BLaER1 (cell line): Measurements from ENCODE around the gene TTC13.
A peak's percentile ranks its signal among the peaks of the same experiment; 100 is the strongest.
"Not testable (repeated sequence)": the region's sequence is repeated elsewhere in the genome, so short reads cannot be mapped to it uniquely, and the experiment has no call there.

Experiments used
- H3K27ac ChIP-seq: shearing (Covaris generic); formaldehyde crosslinking; 2 replicates; pipeline ENCODE4 v1.8.1; 2022
- H3K27me3 ChIP-seq: shearing (Covaris generic); formaldehyde crosslinking; 2 replicates; pipeline ENCODE4 v1.8.1; 2022
- H3K36me3 ChIP-seq: shearing (Covaris generic); formaldehyde crosslinking; 2 replicates; pipeline ENCODE4 v1.8.1; 2022
- H3K4me1 ChIP-seq: shearing (Covaris generic); formaldehyde crosslinking; 2 replicates; pipeline ENCODE4 v1.8.1; 2022
- H3K4me2 ChIP-seq: shearing (Covaris generic); formaldehyde crosslinking; 2 replicates; pipeline ENCODE4 v1.8.1; 2022
- H3K4me3 ChIP-seq: shearing (Covaris generic); formaldehyde crosslinking; 2 replicates; pipeline ENCODE4 v1.8.1; 2022
- H3K9ac ChIP-seq: shearing (Covaris generic); formaldehyde crosslinking; 2 replicates; pipeline ENCODE4 v1.8.1; 2022
- H3K9me3 ChIP-seq: shearing (Covaris generic); formaldehyde crosslinking; 2 replicates; pipeline ENCODE4 v1.8.1; 2022
- H4K20me1 ChIP-seq: shearing (Covaris generic); formaldehyde crosslinking; 2 replicates; pipeline ENCODE4 v1.8.1; 2022
- Cebpa-rat ChIP-seq: shearing (Covaris generic); IDR thresholded peaks from 2 replicates; pipeline ENCODE4 v1.8.1; 2022

TTC13 gene

DNA sequence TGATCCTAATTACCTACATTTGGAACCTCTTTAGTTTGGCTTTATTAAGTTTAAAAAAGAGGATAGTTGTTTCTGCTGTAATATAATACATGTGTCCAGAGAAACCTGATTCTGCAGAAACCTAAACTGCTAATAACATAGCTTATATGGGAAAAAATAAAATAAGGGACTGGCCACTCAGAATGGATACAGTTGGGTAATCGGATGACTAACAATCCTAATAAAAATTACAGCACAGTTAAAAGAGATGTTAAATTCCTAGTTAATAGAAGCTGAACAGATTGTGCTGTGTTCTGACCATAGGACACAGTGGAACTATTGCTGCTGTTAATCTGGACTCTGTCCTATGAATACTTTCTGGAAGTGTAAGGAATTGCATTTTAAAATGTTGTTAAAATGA, 16.2 kb upstream of the TTC13 start:
- no peak for TF ChIP-seq Cebpa-rat
- Histone ChIP-seq H4K20me1 (no peaks in the 10 kb centered on the region), H3K4me3 (no peak overlapping the region), H3K36me3 (peaks cover 78% of the 10 kb centered on the region), H3K27ac (no peak overlapping the region), H3K4me2 (no peak overlapping the region), H3K9me3 (no peaks in the 10 kb centered on the region), H3K4me1 (no peaks in the 10 kb centered on the region), H3K9ac (no peak overlapping the region), H3K27me3 (no peaks in the 10 kb centered on the region)

GRCh38 chr1:230992100-230992774, 13.6 kb upstream of the TTC13 start:
- Histone ChIP-seq H4K20me1 (no peaks in the 10 kb centered on the region), H3K4me3 (no peak overlapping the region), H3K4me1 (no peaks in the 10 kb centered on the region), H3K9ac (no peak overlapping the region), H3K27me3 (no peaks in the 10 kb centered on the region), H3K4me2 (no peak overlapping the region), H3K9me3 (no peaks in the 10 kb centered on the region), H3K27ac (no peak overlapping the region), H3K36me3 (peaks cover 59% of the 10 kb centered on the region)
- no peak for TF ChIP-seq Cebpa-rat

- no peaks in the 10 kb centered on the region for H3K9me3 ChIP-seq
- H3K4me2 ChIP-seq, result no peak overlapping the region
- no peaks in the 10 kb centered on the region for H3K27me3 ChIP-seq
Measured at GRCh38 chr1:230987448-230987847, 8.8 kb upstream of the TTC13 start.

DNA sequence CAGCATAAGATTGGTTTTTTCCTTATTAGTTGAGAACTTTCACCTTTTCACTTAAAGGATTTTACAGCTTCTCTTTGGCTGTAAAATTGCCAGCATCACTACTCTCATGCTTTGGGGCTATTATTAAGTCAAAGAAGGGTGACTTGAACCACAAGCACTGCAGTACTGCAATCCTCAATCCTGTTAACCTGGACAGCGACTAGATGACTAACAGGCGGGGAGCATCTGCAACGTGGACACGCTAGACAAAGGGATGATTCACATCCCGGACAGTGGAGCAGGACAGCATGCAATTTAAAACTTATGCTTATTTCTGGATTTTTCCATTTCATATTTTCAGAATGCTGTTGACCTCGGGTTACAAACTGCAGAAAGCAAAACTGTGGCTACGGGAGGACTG, 8.3 kb upstream of the TTC13 start:
- H3K4me1 ChIP-seq, result peaks cover 19% of the 10 kb centered on the region
- no peaks in the 10 kb centered on the region for H3K27me3 ChIP-seq
- peaks cover 35% of the 10 kb centered on the region for H3K36me3 ChIP-seq
- H4K20me1 ChIP-seq, result peaks cover 10% of the 10 kb centered on the region
- no peak overlapping the region for H3K4me3 ChIP-seq
- H3K9me3 ChIP-seq, result no peaks in the 10 kb centered on the region
- no peak overlapping the region for H3K4me2 ChIP-seq
- no peak overlapping the region for H3K27ac ChIP-seq
- H3K9ac ChIP-seq, result no peak overlapping the region
- no peak for TF ChIP-seq Cebpa-rat

More at GRCh38 chr1:230987448-230987847, 8.8 kb upstream of the TTC13 start:
- no peak for TF ChIP-seq Cebpa-rat
- Histone ChIP-seq H3K27ac (no peak overlapping the region), H3K4me3 (no peak overlapping the region), H3K9ac (no peak overlapping the region), H4K20me1 (peaks cover 10% of the 10 kb centered on the region), H3K36me3 (peaks cover 40% of the 10 kb centered on the region), H3K4me1 (peaks cover 19% of the 10 kb centered on the region)

DNA sequence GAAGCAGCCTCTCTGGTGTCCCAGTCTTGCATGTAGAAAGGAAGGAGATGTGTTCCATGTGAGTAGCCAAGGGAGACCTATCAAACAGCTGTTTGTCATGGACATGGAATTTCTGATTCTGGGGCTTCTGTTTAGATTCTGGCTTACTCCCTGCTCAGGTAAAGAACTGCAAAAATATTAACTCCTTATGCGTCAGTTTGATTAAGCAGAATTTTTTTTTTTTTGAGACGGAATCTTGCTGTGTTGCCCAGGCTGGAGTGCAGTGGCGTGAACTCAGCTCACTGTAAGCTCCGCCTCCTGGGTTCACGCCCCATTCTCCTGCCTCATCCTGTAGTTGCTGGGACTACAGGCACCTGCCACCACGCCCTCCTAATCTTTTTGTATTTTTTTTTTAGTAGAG, 7.0 kb upstream of the TTC13 start:
- peaks cover 10% of the 10 kb centered on the region for H4K20me1 ChIP-seq
- H3K36me3 ChIP-seq, result peaks cover 35% of the 10 kb centered on the region
- H3K27ac ChIP-seq, result peak overlapping the region; percentile 48
- no peaks in the 10 kb centered on the region for H3K27me3 ChIP-seq
- no peak overlapping the region for H3K4me3 ChIP-seq
- H3K4me1 ChIP-seq, result peaks cover 21% of the 10 kb centered on the region
- H3K9me3 ChIP-seq, result no peaks in the 10 kb centered on the region
- no peak for TF ChIP-seq Cebpa-rat
- peak overlapping the region; percentile 65 for H3K4me2 ChIP-seq
- H3K9ac ChIP-seq, result peak overlapping the region; percentile 2; the same call in 1 of the 2 replicates

- not testable (repeated sequence) for H3K4me3 ChIP-seq, H3K9me3 ChIP-seq, H3K27me3 ChIP-seq
- Histone ChIP-seq H3K36me3 (peaks cover 27% of the 10 kb centered on the region), H3K4me1 (peaks cover 29% of the 10 kb centered on the region), H3K9ac (peak overlapping the region; percentile 2; the same call in 1 of the 2 replicates), H3K4me2 (peak overlapping the region; percentile 65), H3K27ac (peak overlapping the region; percentile 48), H4K20me1 (peaks cover 10% of the 10 kb centered on the region)
Measured at GRCh38 chr1:230984622-230985515, 6.2 kb upstream of the TTC13 start.

DNA sequence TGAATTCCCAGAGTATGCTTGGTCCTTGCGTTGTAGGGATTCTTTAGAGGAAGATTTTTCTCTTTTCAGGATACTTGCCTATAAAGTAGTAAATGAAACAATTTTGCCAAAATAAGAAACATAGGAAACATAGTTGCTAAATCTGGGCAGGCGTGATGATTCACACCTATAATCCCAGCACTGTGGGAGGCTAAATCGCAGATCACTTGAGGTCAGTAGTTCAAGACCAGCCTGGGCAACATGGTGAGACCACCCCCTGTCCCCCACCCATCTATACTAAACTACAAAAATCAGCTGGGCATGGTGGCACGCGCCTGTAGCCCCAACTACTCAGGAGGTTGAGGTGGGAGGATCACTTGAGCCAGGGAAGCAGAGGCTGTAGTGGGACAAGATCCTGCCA, 5.2 kb upstream of the TTC13 start:
- Histone ChIP-seq H3K4me1 (peaks cover 34% of the 10 kb centered on the region), H3K9ac (no peak overlapping the region), H4K20me1 (peaks cover 10% of the 10 kb centered on the region), H3K27ac (no peak overlapping the region), H3K27me3 (no peaks in the 10 kb centered on the region), H3K36me3 (peaks cover 21% of the 10 kb centered on the region), H3K4me2 (no peak overlapping the region), H3K4me3 (no peak overlapping the region), H3K9me3 (no peaks in the 10 kb centered on the region)
- no peak for TF ChIP-seq Cebpa-rat

DNA sequence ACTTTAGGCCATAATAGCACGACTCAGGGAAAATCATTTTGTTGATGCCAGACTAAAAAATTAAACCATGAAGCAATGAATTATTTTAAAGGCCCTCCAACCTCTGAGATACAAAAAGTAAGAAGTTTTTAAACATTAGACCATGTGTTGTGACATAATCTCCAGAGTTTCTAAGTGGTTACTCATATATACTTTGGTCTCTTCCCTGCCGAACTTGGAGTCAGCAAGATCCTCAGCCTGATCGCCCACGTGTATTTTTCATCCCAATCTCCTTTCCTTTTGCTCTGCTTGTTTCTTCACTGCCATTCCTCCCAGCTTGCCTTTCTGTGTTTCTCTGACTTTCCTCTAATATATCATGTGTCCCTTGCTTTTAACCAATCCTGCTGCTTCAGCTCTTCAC, 4.0 kb upstream of the TTC13 start:
- H3K36me3 ChIP-seq, result peaks cover 21% of the 10 kb centered on the region
- H3K4me3 ChIP-seq, result no peak overlapping the region
- H3K9me3 ChIP-seq, result no peaks in the 10 kb centered on the region
- H3K27me3 ChIP-seq, result no peaks in the 10 kb centered on the region
- H3K4me1 ChIP-seq, result peaks cover 34% of the 10 kb centered on the region
- H3K27ac ChIP-seq, result no peak overlapping the region
- H3K9ac ChIP-seq, result no peak overlapping the region
- H3K4me2 ChIP-seq, result no peak overlapping the region
- H4K20me1 ChIP-seq, result peaks cover 10% of the 10 kb centered on the region
- TF ChIP-seq Cebpa-rat, result no peak

- H3K4me2 ChIP-seq, result peak overlapping the region; percentile 94
- peaks cover 47% of the 10 kb centered on the region for H3K4me1 ChIP-seq
- H3K9me3 ChIP-seq, result no peaks in the 10 kb centered on the region
- H3K4me3 ChIP-seq, result peak overlapping the region; percentile 87
- no peak overlapping the region for H3K27ac ChIP-seq
- no peaks in the 10 kb centered on the region for H3K27me3 ChIP-seq
- no peak for TF ChIP-seq Cebpa-rat
- no peaks in the 10 kb centered on the region for H4K20me1 ChIP-seq
- peak overlapping the region; percentile 78 for H3K9ac ChIP-seq
- peaks cover 21% of the 10 kb centered on the region for H3K36me3 ChIP-seq
Measured at GRCh38 chr1:230979952-230980351, 1.3 kb upstream of the TTC13 start.

- TF ChIP-seq Cebpa-rat, result no peak
Measured at GRCh38 chr1:230979389-230979716, 692 bp upstream of the TTC13 start.

More at GRCh38 chr1:230979389-230979716, 692 bp upstream of the TTC13 start:
- Histone ChIP-seq H4K20me1 (no peaks in the 10 kb centered on the region), H3K9ac (peak overlapping the region; percentile 78), H3K4me1 (peaks cover 41% of the 10 kb centered on the region), H3K27me3 (no peaks in the 10 kb centered on the region), H3K4me3 (peak overlapping the region; percentile 87), H3K36me3 (peaks cover 21% of the 10 kb centered on the region), H3K4me2 (peak overlapping the region; percentile 94), H3K27ac (peak overlapping the region; percentile 59), H3K9me3 (no peaks in the 10 kb centered on the region)
